Measurements from ENCODE around the gene AIFM1.

- TF ChIP-seq USF1 (IDR thresholded peaks at IDR 0.05; ENCODE audit: borderline replicate concordance, low read depth) (no peak), TCF12 (IDR thresholded peaks at IDR 0.05) (peak; percentile 42; the same call in 1 of the 2 replicates), CTCF (IDR thresholded peaks at IDR 0.05) (no peak), POLR2AphosphoS5 (IDR thresholded peaks at IDR 0.05; ENCODE audit: low read depth, low read length) (peak; percentile 71), RAD21 (IDR thresholded peaks at IDR 0.05; ENCODE audit: low read length) (0 out of 2 replicates have a peak, but pooled peaks have one; percentile 19), MXI1 (IDR thresholded peaks at IDR 0.05; ENCODE audit: low read depth, low read length) (peak; percentile 67), EZH2phosphoT487 (IDR thresholded peaks at IDR 0.05; ENCODE audit: borderline replicate concordance, low read depth) (no peak), REST (IDR thresholded peaks at IDR 0.05; ENCODE audit: low read depth, low read length) (no peak), USF2 (IDR thresholded peaks at IDR 0.05; ENCODE audit: borderline replicate concordance, low read depth, low read length) (no peak), TEAD4 (IDR thresholded peaks at IDR 0.05; ENCODE audit: borderline replicate concordance, insufficient read depth) (0 out of 2 replicates have a peak, but pooled peaks have one; percentile 20), MAX (IDR thresholded peaks at IDR 0.05; ENCODE audit: low read depth) (peak; percentile 83), JUND (IDR thresholded peaks at IDR 0.05) (peak; percentile 93)
Observed at GRCh38 chrX:130165703-130166502, at the start of gene AIFM1.
